ENCODE measurements around the gene VWA8. TPM values are rescaled to one million over a fixed set of nuclear protein-coding genes. Genes with fewer than 3 reads are reported as not detected.
"Not testable (repeated sequence)": the region's sequence is repeated elsewhere in the genome, so short reads cannot be mapped to it uniquely, and the experiment has no call there.

Gene VWA8
- total RNA-seq, 1 donor from 2014 or later = 33.4 TPM

DNA sequence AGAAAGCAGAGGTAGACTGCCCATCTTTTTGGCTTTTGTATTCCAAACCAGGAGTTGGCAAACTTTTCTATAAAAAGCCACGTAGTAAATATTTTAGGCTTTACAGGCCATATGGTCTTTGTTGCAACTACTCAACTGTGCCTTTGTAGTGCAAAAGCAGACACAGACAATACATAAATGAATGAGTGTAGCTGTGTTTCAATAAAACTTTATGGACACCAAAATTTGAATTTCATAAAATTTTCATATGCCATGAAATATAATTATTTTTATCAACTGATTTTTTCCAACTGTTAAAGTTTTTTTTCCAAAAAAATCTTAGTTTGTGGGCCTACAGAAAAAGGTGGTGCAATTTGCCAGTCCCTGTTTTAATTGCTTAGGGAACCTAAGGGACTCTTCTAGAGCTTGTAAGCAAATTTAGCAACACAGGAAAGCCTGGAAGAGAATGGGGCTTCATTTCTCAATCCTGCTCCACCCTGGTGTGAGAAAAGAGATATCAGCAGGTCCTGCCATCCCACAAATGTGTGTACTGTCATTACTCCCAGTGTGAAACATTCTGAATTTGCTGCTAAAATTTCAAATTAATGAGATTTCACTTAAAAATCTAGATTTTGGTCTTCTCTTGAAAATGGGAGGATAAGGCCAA is 309.4 kb downstream of the VWA8 start:
- intact Hi-C loops (cut with DNase I) = loop anchor here (10.0 kb wide), 1 partner anchor 197 kb away; the partner anchor contains the start of gene RGCC

DNA sequence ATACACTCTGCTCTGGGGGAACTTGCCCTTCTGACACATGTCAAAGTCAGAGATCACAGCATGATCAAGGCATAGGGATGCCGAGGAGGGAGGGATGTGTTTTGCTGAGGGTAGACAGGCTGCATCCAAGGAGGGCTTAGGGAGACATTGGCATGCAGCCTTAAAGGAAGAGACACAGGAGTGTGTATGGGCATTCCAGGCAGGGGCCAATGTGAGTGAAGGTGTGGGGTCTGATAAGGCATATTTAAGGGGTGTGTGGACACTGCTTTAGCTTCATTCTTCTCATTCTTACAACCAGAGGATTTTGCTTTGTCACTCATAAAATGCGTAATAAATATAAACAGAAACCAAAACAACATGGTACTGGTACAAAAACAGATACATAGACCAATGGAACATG is 310.2 kb downstream of the VWA8 start:
- no peaks in the 10 kb centered on the region for H3K36me3 ChIP-seq
- peaks cover 18% of the 10 kb centered on the region for H3K4me1 ChIP-seq
- DNase-seq (ENCODE audit: extremely low spot score in 2 of 2) = no peak
- TF ChIP-seq POLR2AphosphoS5 (IDR thresholded peaks at IDR 0.05; ENCODE audit: insufficient read depth in 1 of 2, low read depth in 1 of 2) (no peak), POLR2A (IDR thresholded peaks at IDR 0.05) (no peak)
- TF ChIP-seq, protein P1, sequence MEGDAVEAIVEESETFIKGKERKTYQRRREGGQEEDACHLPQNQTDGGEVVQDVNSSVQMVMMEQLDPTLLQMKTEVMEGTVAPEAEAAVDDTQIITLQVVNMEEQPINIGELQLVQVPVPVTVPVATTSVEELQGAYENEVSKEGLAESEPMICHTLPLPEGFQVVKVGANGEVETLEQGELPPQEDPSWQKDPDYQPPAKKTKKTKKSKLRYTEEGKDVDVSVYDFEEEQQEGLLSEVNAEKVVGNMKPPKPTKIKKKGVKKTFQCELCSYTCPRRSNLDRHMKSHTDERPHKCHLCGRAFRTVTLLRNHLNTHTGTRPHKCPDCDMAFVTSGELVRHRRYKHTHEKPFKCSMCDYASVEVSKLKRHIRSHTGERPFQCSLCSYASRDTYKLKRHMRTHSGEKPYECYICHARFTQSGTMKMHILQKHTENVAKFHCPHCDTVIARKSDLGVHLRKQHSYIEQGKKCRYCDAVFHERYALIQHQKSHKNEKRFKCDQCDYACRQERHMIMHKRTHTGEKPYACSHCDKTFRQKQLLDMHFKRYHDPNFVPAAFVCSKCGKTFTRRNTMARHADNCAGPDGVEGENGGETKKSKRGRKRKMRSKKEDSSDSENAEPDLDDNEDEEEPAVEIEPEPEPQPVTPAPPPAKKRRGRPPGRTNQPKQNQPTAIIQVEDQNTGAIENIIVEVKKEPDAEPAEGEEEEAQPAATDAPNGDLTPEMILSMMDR (IDR thresholded peaks at IDR 0.05) = no peak
- no peaks in the 10 kb centered on the region for H3K9me3 ChIP-seq
- no peak overlapping the region for H3K27ac ChIP-seq
- H3K4me3 ChIP-seq = no peak overlapping the region
- intact Hi-C loops (cut with DNase I) = loop anchor here (10.0 kb wide), 1 partner anchor 196 kb away; the partner anchor contains the start of gene RGCC
- no peaks in the 10 kb centered on the region for H3K27me3 ChIP-seq

More for the DNA sequence above, 309.4 kb downstream of the VWA8 start:
- H3K9me3 ChIP-seq = no peaks in the 10 kb centered on the region
- no peak overlapping the region for H3K27ac ChIP-seq
- peaks cover 11% of the 10 kb centered on the region for H3K4me1 ChIP-seq
- H3K36me3 ChIP-seq = no peaks in the 10 kb centered on the region
- H3K4me3 ChIP-seq = no peak overlapping the region
- no peak for DNase-seq (ENCODE audit: extremely low spot score in 2 of 2)
- no peaks in the 10 kb centered on the region for H3K27me3 ChIP-seq
- TF ChIP-seq POLR2A (IDR thresholded peaks at IDR 0.05) (no peak), POLR2AphosphoS5 (IDR thresholded peaks at IDR 0.05; ENCODE audit: insufficient read depth in 1 of 2, low read depth in 1 of 2) (no peak)
- TF ChIP-seq, protein P1 (IDR thresholded peaks at IDR 0.05) = no peak

DNA sequence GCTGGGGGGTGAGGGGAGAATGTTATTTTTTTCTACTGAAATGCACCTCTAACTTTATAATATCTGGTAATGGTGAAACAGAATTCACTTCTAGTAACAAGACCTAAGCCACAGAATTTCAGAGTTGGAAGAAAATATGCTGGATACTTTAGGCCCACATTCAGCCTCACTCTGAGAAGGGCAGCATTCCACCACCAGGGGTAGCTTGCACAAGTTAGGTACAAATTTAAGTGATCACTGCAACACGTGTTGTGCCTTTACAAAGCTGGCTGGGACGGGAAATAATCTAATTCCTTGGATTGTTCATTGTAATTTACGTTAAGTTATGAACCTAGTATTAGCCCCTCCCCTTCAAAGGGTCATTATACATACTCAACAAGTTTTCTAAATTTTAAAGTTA is 311.2 kb downstream of the VWA8 start:
- TF ChIP-seq POLR2AphosphoS5 (IDR thresholded peaks at IDR 0.05; ENCODE audit: insufficient read depth in 1 of 2, low read depth in 1 of 2) = no peak
- TF ChIP-seq, protein P1 (IDR thresholded peaks at IDR 0.05) = no peak
- no peak for TF ChIP-seq POLR2A (IDR thresholded peaks at IDR 0.05)
- Histone ChIP-seq H3K4me1 (peaks cover 27% of the 10 kb centered on the region), H3K27ac (no peak overlapping the region), H3K4me3 (no peak overlapping the region), H3K9me3 (no peaks in the 10 kb centered on the region), H3K27me3 (no peaks in the 10 kb centered on the region), H3K36me3 (no peaks in the 10 kb centered on the region)
- no peak for DNase-seq (ENCODE audit: extremely low spot score in 2 of 2)
- intact Hi-C loops (cut with DNase I) = loop anchor here (10.0 kb wide), 1 partner anchor 195 kb away; the partner anchor contains the start of gene RGCC

DNA sequence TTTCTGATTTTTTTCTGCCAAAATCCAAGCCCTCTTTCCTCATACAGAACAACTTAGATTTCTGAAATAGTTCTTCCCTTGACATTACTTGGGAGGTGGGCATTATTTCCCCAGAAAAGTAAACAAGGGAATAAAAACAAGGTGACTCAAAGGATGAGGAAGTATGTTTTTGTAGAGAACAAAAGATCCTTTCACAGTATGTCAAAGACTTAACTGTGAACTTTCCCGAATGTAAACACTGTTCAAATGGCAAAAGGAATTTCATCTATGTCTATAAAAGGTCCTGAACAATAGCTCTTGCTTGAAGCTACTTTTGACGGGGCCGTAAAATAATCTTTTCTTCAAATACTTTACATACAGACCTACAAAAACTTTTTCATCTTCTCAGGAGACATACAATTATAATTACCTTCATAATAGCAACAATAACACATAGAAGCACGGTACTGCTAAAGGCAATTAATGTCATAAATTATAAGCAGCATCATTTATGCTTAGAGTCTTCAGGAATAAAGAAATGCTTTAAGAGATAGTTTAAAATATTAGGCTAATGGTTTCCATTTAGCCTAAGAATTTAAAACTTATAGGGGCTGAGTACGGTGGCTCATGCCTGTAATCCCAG is 312.5 kb downstream of the VWA8 start:
- Histone ChIP-seq H3K27ac (no peak overlapping the region), H3K4me3 (no peak overlapping the region), H3K36me3 (no peaks in the 10 kb centered on the region), H3K27me3 (no peaks in the 10 kb centered on the region), H3K4me1 (peaks cover 27% of the 10 kb centered on the region), H3K9me3 (no peaks in the 10 kb centered on the region)
- intact Hi-C loops (cut with DNase I) = no loop called here
- TF ChIP-seq POLR2A (IDR thresholded peaks at IDR 0.05) = no peak
- TF ChIP-seq POLR2AphosphoS5 (IDR thresholded peaks at IDR 0.05; ENCODE audit: insufficient read depth in 1 of 2, low read depth in 1 of 2) = peak in 1 of 2 donors; percentile 50
- no peak for DNase-seq (ENCODE audit: extremely low spot score in 2 of 2)

DNA sequence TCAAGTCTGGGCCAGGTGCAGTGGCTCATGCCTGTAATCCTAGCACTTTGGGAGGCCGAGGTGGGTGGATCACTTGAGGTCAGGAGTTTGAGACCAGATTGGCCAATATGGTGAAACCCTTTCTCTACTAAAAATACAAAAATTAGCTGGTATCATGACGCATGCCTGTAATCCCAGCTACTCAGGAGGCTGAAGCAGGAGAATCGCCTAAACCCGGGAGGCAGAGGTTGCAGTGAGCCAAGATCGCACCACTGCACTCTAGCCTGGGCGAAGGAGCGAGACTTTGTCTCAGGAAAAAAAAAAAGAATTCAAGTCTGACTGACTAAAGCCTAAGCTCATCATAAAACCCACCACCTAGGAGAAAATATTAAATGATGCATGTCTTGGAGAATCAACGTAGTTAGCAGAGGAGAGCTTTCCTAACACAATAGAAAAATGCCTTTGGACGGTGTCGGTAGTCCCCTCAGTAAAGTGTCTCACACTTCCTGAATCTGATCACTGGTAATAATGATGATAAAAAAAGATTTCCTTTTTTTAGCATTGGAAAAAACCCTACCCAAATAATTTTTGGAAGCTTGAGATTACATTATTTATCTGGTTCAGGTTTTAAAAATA is 313.1 kb downstream of the VWA8 start:
- H3K36me3 ChIP-seq; H3K9me3 ChIP-seq; DNase-seq (ENCODE audit: extremely low spot score in 2 of 2); intact Hi-C loops (cut with DNase I); H3K27ac ChIP-seq; H3K27me3 ChIP-seq; H3K4me3 ChIP-seq: not testable (repeated sequence)
- peaks cover 27% of the 10 kb centered on the region for H3K4me1 ChIP-seq
